Coronary artery (tissue), 2 donors: Measurements from ENCODE around the gene FIGNL2.

Source experiments
- DNase-seq: peaks from one replicate; pipeline ENCODE4 v3.0.0-alpha.2; 2017; ENCODE audit warnings: low spot score
- H3K27ac ChIP-seq, 2 donors: fragments of 200-600 bp; sonication (generic); one replicate each; pipeline ENCODE4 v1.5.1; 2016 to 2019
- H3K4me3 ChIP-seq: fragments of 200-600 bp; sonication (generic); 2 replicates; pipeline ENCODE4 v1.5.1; 2016; ENCODE audit warnings: mild to moderate bottlenecking, moderate library complexity
- TF ChIP-seq, protein P1 (sequence below): fragments of 200-600 bp; sonication (generic); IDR thresholded peaks from one replicate; pipeline ENCODE4 v1.5.1; 2019; ENCODE audit warnings: antibody characterized with exemption

FIGNL2 gene

DNA sequence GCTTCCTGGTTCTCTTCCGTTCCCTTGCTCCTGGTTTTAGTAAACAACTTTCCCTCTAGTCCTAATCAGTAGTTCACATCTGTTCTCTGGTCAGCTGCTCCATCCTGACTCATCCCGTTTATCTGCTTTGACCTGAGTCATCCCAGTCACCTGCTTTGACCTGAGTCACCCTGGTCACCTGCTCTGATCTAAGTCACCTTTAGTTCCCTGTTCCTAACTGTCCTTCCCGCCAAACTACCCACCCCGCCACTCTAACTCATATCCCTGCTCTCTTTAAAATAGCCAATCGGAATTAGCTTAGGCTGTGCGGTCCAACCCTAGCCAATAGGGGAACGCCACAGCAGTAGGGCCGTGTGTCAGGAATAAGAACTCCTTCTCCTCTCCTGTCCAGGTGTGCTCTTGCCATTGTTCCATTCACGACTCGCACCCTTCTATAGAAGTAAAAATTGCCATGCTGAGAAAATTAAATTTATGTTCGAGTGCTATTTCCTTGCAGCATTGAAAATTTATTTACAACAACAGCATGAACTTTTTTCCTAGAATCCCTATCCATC is 36.2 kb upstream of the FIGNL2 start:
- Histone ChIP-seq H3K4me3 (no peak overlapping the region), H3K27ac (no peak overlapping the region)
- DNase-seq, result peak; percentile 62
- TF ChIP-seq, protein P1, sequence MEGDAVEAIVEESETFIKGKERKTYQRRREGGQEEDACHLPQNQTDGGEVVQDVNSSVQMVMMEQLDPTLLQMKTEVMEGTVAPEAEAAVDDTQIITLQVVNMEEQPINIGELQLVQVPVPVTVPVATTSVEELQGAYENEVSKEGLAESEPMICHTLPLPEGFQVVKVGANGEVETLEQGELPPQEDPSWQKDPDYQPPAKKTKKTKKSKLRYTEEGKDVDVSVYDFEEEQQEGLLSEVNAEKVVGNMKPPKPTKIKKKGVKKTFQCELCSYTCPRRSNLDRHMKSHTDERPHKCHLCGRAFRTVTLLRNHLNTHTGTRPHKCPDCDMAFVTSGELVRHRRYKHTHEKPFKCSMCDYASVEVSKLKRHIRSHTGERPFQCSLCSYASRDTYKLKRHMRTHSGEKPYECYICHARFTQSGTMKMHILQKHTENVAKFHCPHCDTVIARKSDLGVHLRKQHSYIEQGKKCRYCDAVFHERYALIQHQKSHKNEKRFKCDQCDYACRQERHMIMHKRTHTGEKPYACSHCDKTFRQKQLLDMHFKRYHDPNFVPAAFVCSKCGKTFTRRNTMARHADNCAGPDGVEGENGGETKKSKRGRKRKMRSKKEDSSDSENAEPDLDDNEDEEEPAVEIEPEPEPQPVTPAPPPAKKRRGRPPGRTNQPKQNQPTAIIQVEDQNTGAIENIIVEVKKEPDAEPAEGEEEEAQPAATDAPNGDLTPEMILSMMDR, result no peak

GRCh38 chr12:51883998-51884675 is 35.6 kb upstream of the FIGNL2 start:
- H3K4me3 ChIP-seq, result no peak overlapping the region
- DNase-seq, result no peak
- H3K27ac ChIP-seq, result no peak overlapping the region
- TF ChIP-seq, protein P1, result no peak

- DNase-seq, result no peak
Observed at GRCh38 chr12:51883295-51883694, 34.8 kb upstream of the FIGNL2 start.

GRCh38 chr12:51879102-51879501 is 30.6 kb upstream of the FIGNL2 start:
- no peak for DNase-seq
- Histone ChIP-seq H3K4me3 (no peak overlapping the region), H3K27ac (no peak overlapping the region)
- TF ChIP-seq, protein P1, result no peak

More at GRCh38 chr12:51883295-51883694, 34.8 kb upstream of the FIGNL2 start:
- Histone ChIP-seq H3K4me3 (no peak overlapping the region), H3K27ac (no peak overlapping the region)
- TF ChIP-seq, protein P1, result no peak

- TF ChIP-seq, protein P1, result no peak
- DNase-seq, result no peak
- H3K4me3 ChIP-seq, result no peak overlapping the region
Observed at GRCh38 chr12:51874486-51874885, 26.0 kb upstream of the FIGNL2 start.

DNA sequence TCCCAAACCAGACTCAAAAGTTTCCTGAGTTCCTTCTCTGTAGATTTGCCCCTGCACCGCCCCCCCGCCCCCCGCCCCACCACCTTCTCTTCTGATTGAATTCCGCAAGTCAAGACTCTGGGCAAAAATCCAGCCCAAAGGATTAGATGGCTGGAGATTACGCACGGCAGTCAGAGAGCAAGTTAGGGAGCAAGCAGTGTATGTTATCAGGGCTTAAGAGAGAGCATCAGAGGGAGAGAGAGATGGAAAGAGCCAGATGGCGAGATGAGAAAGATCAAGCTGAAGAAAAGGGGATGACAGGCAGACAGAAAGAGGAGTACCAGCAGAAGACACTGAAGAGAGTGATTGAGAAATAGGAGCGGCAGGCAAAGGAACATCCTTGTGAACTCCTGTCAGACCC is 25.5 kb upstream of the FIGNL2 start:
- DNase-seq, result no peak
- no peak overlapping the region for H3K27ac ChIP-seq
- TF ChIP-seq, protein P1, result no peak
- no peak overlapping the region for H3K4me3 ChIP-seq

More at GRCh38 chr12:51874486-51874885, 26.0 kb upstream of the FIGNL2 start:
- no peak overlapping the region for H3K27ac ChIP-seq
